NCI-H2196 (cell line): ENCODE measurements around the gene TMEM33.

ENCODE experiments used
- DNase-seq: peaks from one replicate; lab custom pipeline; 2025; ENCODE audit not compliant: unreplicated experiment; lab: John Stamatoyannopoulos, UW

The TMEM33 gene

GRCh38 chr4:41994461-41994985 lies 59.3 kb downstream of the TMEM33 start:
- no peak for DNase-seq

DNA sequence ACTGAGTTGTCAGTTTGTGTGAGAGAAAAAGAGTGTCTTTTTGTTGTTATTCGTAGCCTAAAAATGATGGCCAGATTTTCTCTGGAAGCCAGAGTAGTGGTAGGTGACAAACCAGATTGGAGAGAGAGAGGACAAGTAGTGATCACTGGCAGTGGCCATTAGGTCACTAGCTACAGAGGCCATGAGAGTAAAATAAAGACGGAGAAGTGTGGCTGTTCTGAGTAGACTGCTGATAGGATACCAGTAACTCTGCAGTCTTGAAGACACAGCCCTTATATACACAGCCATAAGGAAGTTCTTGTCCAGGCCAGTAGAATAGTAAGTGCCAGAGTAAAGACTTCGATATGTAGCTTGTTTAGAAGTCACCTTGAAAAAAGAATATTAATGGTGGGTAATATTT lies 62.8 kb downstream of the TMEM33 start:
- DNase-seq: no peak

GRCh38 chr4:41999321-41999720 lies 64.1 kb downstream of the TMEM33 start:
- no peak for DNase-seq

DNA sequence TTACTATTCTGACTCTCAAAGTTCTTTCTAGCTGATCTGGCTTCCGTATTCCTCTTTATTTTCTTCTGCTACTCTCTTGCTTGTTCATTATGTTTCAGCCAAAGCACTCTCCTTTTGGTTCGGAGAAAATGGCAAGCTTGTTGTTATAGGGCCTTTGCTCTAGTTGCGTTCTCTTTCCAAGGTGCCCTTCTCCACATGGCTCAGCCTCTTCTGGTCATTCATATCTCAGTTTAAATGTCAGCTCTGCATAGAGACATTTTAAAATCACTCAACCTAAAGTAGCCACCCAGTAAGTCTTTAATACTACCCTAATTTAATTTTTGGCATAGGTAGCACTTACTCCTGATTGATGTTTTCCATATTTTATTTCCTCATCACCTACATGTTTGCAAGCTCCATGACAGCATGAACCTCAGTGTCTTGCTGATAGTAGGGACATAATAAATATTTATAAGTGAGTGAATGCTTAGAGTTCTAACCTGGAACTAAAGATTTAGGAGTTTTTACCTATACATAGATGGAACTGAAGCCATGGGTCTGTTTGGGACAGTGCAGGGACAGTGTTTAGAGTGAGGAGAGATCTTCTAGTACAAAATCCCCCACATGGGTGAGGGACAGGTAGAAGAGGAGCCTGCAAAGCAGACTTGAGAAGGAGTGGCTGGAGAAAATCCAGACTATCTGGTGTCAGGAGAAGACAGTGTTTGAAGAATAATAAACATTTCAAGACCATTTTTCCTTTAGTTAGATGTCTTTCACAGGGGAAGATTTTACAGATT lies 73.0 kb downstream of the TMEM33 start:
- DNase-seq: no peak
